Natural killer cell (primary cell): Measurements from ENCODE around the gene DEGS2. TPM values are rescaled to one million over a fixed set of nuclear protein-coding genes. Genes with fewer than 3 reads are reported as not detected.

ENCODE experiments used
- ATAC-seq, 3 donors: fragments of 150-1000 bp in 2 of 3; fragments of 200-7000 bp in 1 of 3; cut with Tn5 transposase; 1 replicate in 1 of 3; 2 replicates in 2 of 3; pipeline ENCODE4 v1.10.0; 2021; ENCODE audit warnings: mild to moderate bottlenecking in 2 of 3, moderate library complexity in 2 of 3
- DNase-seq, 2 donors: peaks; one replicate each; pipeline versions ENCODE4 v3.0.0 to v3.0.0-alpha.2; 2013 to 2021; ENCODE audit warnings: mixed read lengths in 1 of 2
- H3K27ac ChIP-seq: one replicate; pipeline ENCODE4 v1.5.1; 2013; ENCODE audit warnings: mild to moderate bottlenecking, low read length
- H3K27me3 ChIP-seq: one replicate; pipeline ENCODE4 v1.6.1; 2013; ENCODE audit warnings: low read length; ENCODE audit not compliant: control insufficient read depth, insufficient read depth
- H3K36me3 ChIP-seq: one replicate; pipeline ENCODE4 v1.6.1; 2013; ENCODE audit warnings: low read length; ENCODE audit not compliant: control insufficient read depth, insufficient read depth
- H3K4me1 ChIP-seq: one replicate; pipeline ENCODE4 v1.6.1; 2013; ENCODE audit warnings: low read length; ENCODE audit not compliant: control insufficient read depth, insufficient read depth
- H3K4me3 ChIP-seq: one replicate; pipeline ENCODE4 v1.5.1; 2013; ENCODE audit warnings: low read length
- H3K9me3 ChIP-seq: one replicate; pipeline ENCODE4 v1.6.1; 2013; ENCODE audit warnings: low read length; ENCODE audit not compliant: control insufficient read depth, insufficient read depth
- H3K27ac Mint-ChIP-seq, 2 donors: one replicate each; pipeline ENCODE4 v1.8.0; 2022; ENCODE audit warnings: mild to moderate bottlenecking in 2 of 2, mixed read lengths in 2 of 2, moderate library complexity in 1 of 2
- H3K27me3 Mint-ChIP-seq, 2 donors: one replicate each; pipeline ENCODE4 v1.8.0; 2022; ENCODE audit warnings: low read depth in 2 of 2, mixed read lengths in 2 of 2
- H3K36me3 Mint-ChIP-seq: one replicate; pipeline ENCODE4 v1.8.0; 2022; ENCODE audit warnings: mixed read lengths
- H3K4me1 Mint-ChIP-seq, 2 donors: one replicate each; pipeline ENCODE4 v1.8.0; 2022; ENCODE audit warnings: mixed read lengths in 2 of 2
- H3K4me3 Mint-ChIP-seq: one replicate; pipeline ENCODE4 v1.8.0; 2022; ENCODE audit warnings: mild to moderate bottlenecking, moderate library complexity, mixed read lengths
- H3K9me3 Mint-ChIP-seq, 2 donors: one replicate each; pipeline ENCODE4 v1.8.0; 2022; ENCODE audit warnings: mixed read lengths in 2 of 2
- WGBS: methylation state at CpG from one replicate; pipeline ENCODE4 v1.1.7; 2013; ENCODE audit warnings: missing lambda C conversion rate; ENCODE audit not compliant: insufficient coverage; 5-methylcytosine and 5-hydroxymethylcytosine counted together
- intact Hi-C: fragments of 100-400 bp; cut with micrococcal nuclease; formaldehyde crosslinking; loops from one replicate; pipeline ENCODE4 v1.14.2; 2022
- total RNA-seq, 4 donors: library from RNA; stranded (reverse); fragments of 120-200 nt in 1 of 4; gene quantifications; one replicate each; pipeline versions ENCODE4 v1.2.3 to v1.2.4, GENCODE V29; 2013 to 2022
- TF ChIP-seq, protein P1 (sequence below): fragments of 200-600 bp; IDR thresholded peaks from one replicate; pipeline ENCODE4 v1.8.0; 2022; ENCODE audit warnings: antibody characterized with exemption

DEGS2 gene
- total RNA-seq, 3 donors from 2014 or later (not counting 1 experiment from before 2014, with no cell fraction given): 0.60 to 7.1 (median 4.4) TPM

DNA sequence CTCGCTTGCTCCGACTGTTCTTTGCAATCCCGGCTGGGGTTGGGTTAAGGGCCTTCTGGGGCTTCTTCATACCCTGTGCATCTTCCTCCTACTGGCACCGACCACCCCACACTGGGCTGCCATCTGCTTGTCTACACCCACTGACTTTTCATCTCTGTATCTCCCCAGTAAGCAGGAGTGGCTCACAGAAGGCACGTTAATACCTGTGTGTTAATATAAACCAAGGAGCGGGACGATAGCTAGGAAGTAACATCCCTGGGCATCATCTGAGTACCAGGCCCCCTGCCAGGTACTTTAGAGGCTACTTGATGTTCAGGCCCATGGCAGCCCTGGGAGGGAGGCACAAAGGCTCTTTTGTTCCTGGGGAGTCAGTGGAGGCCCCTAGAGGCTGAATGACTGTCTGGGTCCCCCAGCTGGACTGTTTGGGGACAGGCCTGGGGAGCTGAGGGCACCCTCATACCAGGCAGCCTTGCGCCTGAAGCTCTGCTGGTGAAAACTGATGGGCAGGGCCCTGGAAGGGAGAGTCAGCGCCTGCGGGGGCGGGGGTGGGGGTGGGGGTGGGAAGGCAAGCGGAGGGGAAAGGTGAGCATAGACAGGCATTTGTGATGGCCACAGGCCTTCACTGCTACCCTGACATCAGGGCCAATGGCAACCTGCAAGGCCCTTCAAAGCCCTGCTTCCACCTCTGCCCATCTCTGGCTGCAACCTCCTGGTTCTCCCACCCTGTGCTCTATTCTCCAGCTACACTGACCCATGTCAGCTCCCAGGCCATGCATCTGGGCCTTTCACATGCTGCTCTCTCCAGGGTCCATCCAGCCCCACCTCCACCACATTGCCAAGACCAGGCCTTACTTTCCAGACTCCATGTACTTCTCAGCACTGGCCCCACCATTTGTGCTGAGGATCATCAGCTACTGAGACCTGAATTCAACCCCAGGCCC lies 34.2 kb upstream of the DEGS2 start:
- no peaks in the 10 kb centered on the region for H3K9me3 ChIP-seq
- Mint-ChIP-seq H3K4me3 (peak overlapping the region; percentile 76), H3K4me1 (peaks cover 7 to 9% of the 10 kb centered on the region in 2 donors), H3K27ac (peak overlapping the region; percentile 84 to 93), H3K36me3 (no peaks in the 10 kb centered on the region), H3K27me3 (no peaks in the 10 kb centered on the region), H3K9me3 (no peaks in the 10 kb centered on the region)
- DNase-seq (peak in 1 of 2 donors; percentile 21), ATAC-seq (no peak)
- H3K4me3 ChIP-seq: peak overlapping the region; percentile 17
- H3K36me3 ChIP-seq: no peaks in the 10 kb centered on the region
- no peaks in the 10 kb centered on the region for H3K27me3 ChIP-seq
- 68% methylated on average over 12 of the region's 12 CpGs for WGBS
- H3K27ac ChIP-seq: peak overlapping the region; percentile 91
- TF ChIP-seq, protein P1, sequence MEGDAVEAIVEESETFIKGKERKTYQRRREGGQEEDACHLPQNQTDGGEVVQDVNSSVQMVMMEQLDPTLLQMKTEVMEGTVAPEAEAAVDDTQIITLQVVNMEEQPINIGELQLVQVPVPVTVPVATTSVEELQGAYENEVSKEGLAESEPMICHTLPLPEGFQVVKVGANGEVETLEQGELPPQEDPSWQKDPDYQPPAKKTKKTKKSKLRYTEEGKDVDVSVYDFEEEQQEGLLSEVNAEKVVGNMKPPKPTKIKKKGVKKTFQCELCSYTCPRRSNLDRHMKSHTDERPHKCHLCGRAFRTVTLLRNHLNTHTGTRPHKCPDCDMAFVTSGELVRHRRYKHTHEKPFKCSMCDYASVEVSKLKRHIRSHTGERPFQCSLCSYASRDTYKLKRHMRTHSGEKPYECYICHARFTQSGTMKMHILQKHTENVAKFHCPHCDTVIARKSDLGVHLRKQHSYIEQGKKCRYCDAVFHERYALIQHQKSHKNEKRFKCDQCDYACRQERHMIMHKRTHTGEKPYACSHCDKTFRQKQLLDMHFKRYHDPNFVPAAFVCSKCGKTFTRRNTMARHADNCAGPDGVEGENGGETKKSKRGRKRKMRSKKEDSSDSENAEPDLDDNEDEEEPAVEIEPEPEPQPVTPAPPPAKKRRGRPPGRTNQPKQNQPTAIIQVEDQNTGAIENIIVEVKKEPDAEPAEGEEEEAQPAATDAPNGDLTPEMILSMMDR: no peak
- H3K4me1 ChIP-seq: peaks cover 18% of the 10 kb centered on the region
- intact Hi-C loops: loop anchor here (1.0 to 5.0 kb wide), 7 partner anchors 21 to 511 kb away; partner anchors contain the start of gene CYP46A1

- Histone ChIP-seq H3K36me3 (no peaks in the 10 kb centered on the region), H3K4me1 (peaks cover 18% of the 10 kb centered on the region), H3K27ac (peak overlapping the region; percentile 91), H3K4me3 (peak overlapping the region; percentile 40), H3K9me3 (no peaks in the 10 kb centered on the region), H3K27me3 (no peaks in the 10 kb centered on the region)
- Mint-ChIP-seq H3K4me3 (peak overlapping the region; percentile 76), H3K4me1 (peaks cover 7 to 9% of the 10 kb centered on the region in 2 donors), H3K27me3 (no peaks in the 10 kb centered on the region), H3K36me3 (no peaks in the 10 kb centered on the region), H3K9me3 (no peaks in the 10 kb centered on the region), H3K27ac (peak overlapping the region; percentile 84 to 93)
- ATAC-seq (peak; percentile 97 to 99 (median 98)), DNase-seq (peak; percentile 99 to 100)
- intact Hi-C loops: loop anchor here (1.0 to 5.0 kb wide), 7 partner anchors 21 to 511 kb away; partner anchors contain the start of gene CYP46A1
- WGBS: under 1% methylated on average over 62 of the region's 62 CpGs
- TF ChIP-seq, protein P1: peak; percentile 80
Measured at GRCh38 chr14:100192672-100193416, 33.4 kb upstream of the DEGS2 start.

- H3K4me1 ChIP-seq: peaks cover 18% of the 10 kb centered on the region
- peak overlapping the region; percentile 40 for H3K4me3 ChIP-seq
- Mint-ChIP-seq H3K36me3 (no peaks in the 10 kb centered on the region), H3K27ac (peak overlapping the region; percentile 84 to 93), H3K4me3 (peak overlapping the region; percentile 76), H3K9me3 (no peaks in the 10 kb centered on the region), H3K4me1 (peaks cover 7 to 9% of the 10 kb centered on the region in 2 donors), H3K27me3 (no peaks in the 10 kb centered on the region)
- no peak for ATAC-seq
- intact Hi-C loops: loop anchor here (2.0 to 5.0 kb wide), 3 partner anchors 123 to 510 kb away; partner anchors contain the start of gene CYP46A1
- no peaks in the 10 kb centered on the region for H3K36me3 ChIP-seq
- DNase-seq: no peak
- 72% methylated on average over 21 of the region's 21 CpGs for WGBS
- H3K27me3 ChIP-seq: no peaks in the 10 kb centered on the region
- peak overlapping the region; percentile 91 for H3K27ac ChIP-seq
- H3K9me3 ChIP-seq: no peaks in the 10 kb centered on the region
- TF ChIP-seq, protein P1: no peak
Measured at GRCh38 chr14:100192250-100192671, 32.8 kb upstream of the DEGS2 start.
